Immature natural killer cell (primary cell): ENCODE data around the gene PPRC1. TPM values are rescaled to one million over a fixed set of nuclear protein-coding genes. Genes with fewer than 3 reads are reported as not detected.
A peak's percentile ranks its signal among the peaks of the same experiment; 100 is the strongest.

ENCODE experiments used
- DNase-seq, 3 donors: peaks; one replicate each; pipeline ENCODE4 v3.0.0; 2022; ENCODE audit warnings: mixed read lengths in 1 of 3
- H3K27ac Mint-ChIP-seq, 6 donors: one replicate each; pipeline ENCODE4 v1.8.0; 2020; ENCODE audit warnings: mixed read lengths in 6 of 6, mild to moderate bottlenecking in 5 of 6, inconsistent platforms in 4 of 6, moderate library complexity in 3 of 6
- H3K27me3 Mint-ChIP-seq, 3 donors: one replicate each; pipeline ENCODE4 v1.8.0; 2020 to 2021; ENCODE audit warnings: low read depth in 3 of 3, mild to moderate bottlenecking in 3 of 3, mixed read lengths in 3 of 3, moderate library complexity in 3 of 3, inconsistent platforms in 1 of 3
- H3K36me3 Mint-ChIP-seq, 3 donors: one replicate each; pipeline ENCODE4 v1.8.0; 2020; ENCODE audit warnings: mixed read lengths in 3 of 3, inconsistent platforms in 2 of 3, mild to moderate bottlenecking in 2 of 3
- H3K4me1 Mint-ChIP-seq, 2 donors: one replicate each; pipeline ENCODE4 v1.8.0; 2020; ENCODE audit warnings: inconsistent platforms in 2 of 2, mild to moderate bottlenecking in 2 of 2, mixed read lengths in 2 of 2, moderate library complexity in 1 of 2
- H3K4me3 Mint-ChIP-seq, 5 donors: one replicate each; pipeline ENCODE4 v1.8.0; 2020; ENCODE audit warnings: mild to moderate bottlenecking in 5 of 5, mixed read lengths in 5 of 5, inconsistent platforms in 3 of 5, moderate library complexity in 3 of 5
- H3K9me3 Mint-ChIP-seq, 6 donors: one replicate each; pipeline ENCODE4 v1.8.0; 2020; ENCODE audit warnings: mild to moderate bottlenecking in 6 of 6, mixed read lengths in 6 of 6, inconsistent platforms in 4 of 6, moderate library complexity in 3 of 6
- polyA plus RNA-seq, 3 donors: library from polyadenylated mRNA; unstranded; fragments of 300-500 nt; fragmentation: Illumina TruSeq; gene quantifications; one replicate each; pipeline ENCODE4 v1.2.3, GENCODE V29; 2021

PPRC1 gene
- polyA plus RNA-seq, 3 donors from 2014 or later: 3.8 to 10.9 (median 7.5) TPM

DNA sequence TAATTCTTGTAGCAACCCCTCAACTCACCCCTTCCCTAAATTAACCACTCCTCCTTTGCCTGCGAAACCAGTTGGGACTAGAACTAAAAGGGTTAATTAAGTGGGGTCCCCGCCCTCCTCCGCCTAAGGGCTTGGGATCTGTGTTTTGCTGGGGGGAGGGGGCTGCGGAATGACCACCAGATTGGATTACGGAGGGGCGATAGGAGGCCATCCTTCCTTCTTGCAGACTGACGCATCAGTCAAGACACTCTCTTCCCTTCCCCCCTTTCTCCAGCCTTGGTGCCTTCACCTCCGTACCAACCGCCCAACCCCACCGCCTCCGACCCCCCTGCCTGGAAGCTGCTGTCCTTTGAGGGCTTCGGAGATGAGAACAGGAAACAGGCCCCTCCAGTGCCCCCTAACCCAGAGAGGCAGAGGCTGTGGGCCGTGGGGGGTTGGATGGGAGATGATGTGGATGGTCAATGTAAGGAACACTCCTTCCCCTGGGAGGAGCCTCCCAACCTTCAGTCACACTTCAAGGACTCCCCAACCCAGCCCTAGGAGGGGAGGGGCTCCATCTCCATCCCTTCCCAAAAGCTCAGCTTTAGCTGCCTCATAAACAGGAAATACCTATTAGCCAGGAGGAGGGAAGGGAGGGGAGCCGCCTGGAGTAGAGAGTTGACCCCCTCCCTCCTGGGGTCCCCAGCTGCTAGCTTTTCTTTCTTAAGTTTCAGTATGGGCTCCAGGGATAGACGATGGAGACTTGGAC, 11.7 kb upstream of the PPRC1 start:
- peak overlapping the region; percentile 92 to 98 (median 96) for H3K27ac Mint-ChIP-seq
- H3K27me3 Mint-ChIP-seq: peaks cover 2 to 12% (median 8%) of the 10 kb centered on the region in 3 donors
- H3K36me3 Mint-ChIP-seq: no peaks in the 10 kb centered on the region
- DNase-seq: peak in 2 of 3 donors; percentile 22 to 29
- H3K4me3 Mint-ChIP-seq: peak overlapping the region; percentile 85 to 93 (median 90)
- no peaks in the 10 kb centered on the region for H3K9me3 Mint-ChIP-seq
- H3K4me1 Mint-ChIP-seq: peaks cover 47 to 48% of the 10 kb centered on the region in 2 donors

DNA sequence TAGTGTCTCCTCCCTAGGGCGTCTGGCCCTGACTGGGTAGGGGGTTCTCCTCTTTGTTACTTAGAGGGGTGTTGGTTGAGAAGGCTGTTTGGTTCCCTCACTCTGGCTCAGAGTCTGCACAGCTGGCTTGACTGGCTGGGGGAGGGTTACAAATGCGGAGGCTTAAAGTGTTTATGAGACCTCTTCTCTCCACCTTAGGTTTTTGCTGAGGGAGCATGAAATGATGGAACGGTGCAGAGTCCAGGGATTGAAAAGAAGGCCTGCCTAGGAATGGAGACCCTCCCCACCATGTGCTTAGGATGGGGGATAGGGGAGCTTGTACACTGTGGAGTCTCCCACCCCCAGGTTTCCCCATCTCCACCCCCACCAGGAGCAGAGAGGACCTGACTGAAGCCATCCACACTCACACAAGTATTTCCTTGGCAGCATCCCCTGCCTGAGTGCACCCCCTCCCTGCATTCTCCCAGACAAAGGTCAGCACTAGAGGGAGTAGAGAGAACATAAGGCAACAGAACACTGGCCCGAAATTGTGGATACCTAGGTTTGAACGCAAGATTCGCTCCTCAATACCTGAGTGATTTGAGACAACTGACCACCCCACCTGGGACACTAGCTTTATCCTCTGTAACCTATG, 11.0 kb upstream of the PPRC1 start:
- Mint-ChIP-seq H3K4me1 (peaks cover 40 to 41% of the 10 kb centered on the region in 2 donors), H3K27me3 (peaks cover 2 to 11% (median 8%) of the 10 kb centered on the region in 3 donors), H3K36me3 (no peaks in the 10 kb centered on the region), H3K9me3 (no peaks in the 10 kb centered on the region), H3K27ac (peak overlapping the region; percentile 45 to 98 (median 94)), H3K4me3 (peak overlapping the region; percentile 85 to 93 (median 90))
- no peak for DNase-seq

DNA sequence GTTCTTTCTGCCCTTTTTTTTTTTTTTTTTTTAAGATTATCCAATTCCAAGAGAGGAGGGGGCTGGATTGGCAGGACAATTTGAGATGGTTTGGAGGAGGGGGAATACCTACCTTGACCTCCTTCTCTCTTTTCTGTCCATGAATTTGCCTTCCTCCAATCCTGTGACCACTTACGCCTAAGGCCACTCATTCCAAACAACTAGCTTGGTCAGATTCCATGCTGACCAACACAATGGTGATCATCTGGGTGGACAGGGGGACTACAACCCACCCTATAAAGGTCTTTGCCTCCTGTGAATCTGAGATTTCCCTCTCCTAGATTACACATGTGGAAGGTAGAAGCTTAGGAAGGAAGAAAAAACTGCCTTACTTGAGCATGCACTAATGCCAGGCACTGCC, 10.4 kb upstream of the PPRC1 start:
- H3K27ac Mint-ChIP-seq: peak overlapping the region in 3 of 6 donors; percentile 56 to 80 (median 65)
- H3K9me3 Mint-ChIP-seq: no peaks in the 10 kb centered on the region
- peak overlapping the region in 3 of 5 donors; percentile 7 to 67 (median 12) for H3K4me3 Mint-ChIP-seq
- peaks cover 2 to 11% (median 8%) of the 10 kb centered on the region in 3 donors for H3K27me3 Mint-ChIP-seq
- no peaks in the 10 kb centered on the region for H3K36me3 Mint-ChIP-seq
- DNase-seq: no peak
- H3K4me1 Mint-ChIP-seq: peaks cover 34 to 35% of the 10 kb centered on the region in 2 donors

DNA sequence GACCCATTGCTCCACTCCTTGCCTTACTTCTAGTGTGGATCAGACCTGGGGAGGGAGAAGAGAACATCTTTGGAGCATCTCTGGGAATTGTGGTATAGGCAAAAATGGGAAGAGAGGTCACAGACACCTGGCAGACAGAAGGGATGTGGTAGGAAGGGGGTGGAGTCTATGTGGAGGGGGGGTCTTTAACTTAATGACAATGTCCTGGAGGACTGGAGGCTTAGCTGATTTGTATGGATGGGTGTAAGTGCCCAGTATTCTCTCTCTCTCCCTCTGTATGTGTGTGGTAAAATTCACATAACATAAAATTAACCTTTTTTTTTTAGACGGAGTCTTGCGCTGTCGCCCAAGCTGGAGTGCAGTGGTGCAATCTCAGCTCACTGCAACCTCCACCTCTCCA, 9.6 kb upstream of the PPRC1 start:
- Mint-ChIP-seq H3K27ac (peak overlapping the region in 2 of 6 donors; percentile 35 to 46), H3K4me1 (peaks cover 27% of the 10 kb centered on the region in 2 donors), H3K27me3 (peaks cover 0 to 9% (median 6%) of the 10 kb centered on the region in 3 donors), H3K36me3 (no peaks in the 10 kb centered on the region), H3K4me3 (peak overlapping the region in 1 of 5 donors; percentile 31), H3K9me3 (no peaks in the 10 kb centered on the region)
- no peak for DNase-seq

DNA sequence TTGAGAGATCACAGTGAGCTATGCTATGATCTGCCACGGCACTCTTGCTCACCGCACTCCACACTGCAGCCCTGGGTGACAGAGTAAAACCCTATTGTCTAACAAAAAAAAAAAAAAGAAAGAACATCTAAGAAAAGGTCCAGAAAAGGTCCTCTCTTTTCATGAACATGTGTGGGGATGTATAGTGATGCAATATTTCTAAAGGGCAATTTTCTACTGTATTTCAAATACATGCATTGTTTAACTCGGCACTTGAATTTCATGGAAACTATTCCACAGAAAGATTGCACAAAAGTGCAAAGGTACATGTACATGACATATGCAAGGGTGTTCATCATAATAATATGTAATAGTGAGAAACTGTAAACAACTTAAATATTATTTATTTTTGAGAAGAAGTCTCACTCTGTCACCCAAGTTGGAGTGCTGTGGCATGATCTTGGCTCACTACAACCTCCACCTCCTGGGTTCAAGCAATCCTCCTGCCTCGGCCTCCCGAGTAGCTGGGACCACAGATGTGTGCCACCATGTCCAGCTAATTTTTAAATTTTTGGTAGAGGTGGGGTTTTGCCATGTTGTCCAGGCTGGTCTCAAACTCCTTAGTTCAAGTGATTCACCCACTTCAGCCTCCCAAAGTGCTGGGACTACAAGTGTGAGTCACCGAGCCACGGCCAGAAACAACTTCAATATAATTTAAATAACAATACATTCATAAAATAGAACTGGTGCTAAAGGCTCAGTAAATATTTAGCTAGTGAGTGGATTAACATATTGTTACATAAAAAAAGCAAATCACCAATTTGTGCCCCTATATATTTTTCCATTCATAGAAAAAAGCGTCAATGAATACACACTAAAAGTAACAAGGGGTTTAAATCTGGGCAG, 1.3 kb upstream of the PPRC1 start:
- peak overlapping the region in 1 of 5 donors; percentile 94 for H3K4me3 Mint-ChIP-seq
- H3K27me3 Mint-ChIP-seq: peaks cover 3 to 12% (median 4%) of the 10 kb centered on the region in 3 donors
- no peaks in the 10 kb centered on the region for H3K9me3 Mint-ChIP-seq
- H3K36me3 Mint-ChIP-seq: no peaks in the 10 kb centered on the region
- peak overlapping the region in 4 of 6 donors; percentile 88 to 99 (median 98) for H3K27ac Mint-ChIP-seq
- DNase-seq: no peak
- peaks cover 28 to 38% of the 10 kb centered on the region in 2 donors for H3K4me1 Mint-ChIP-seq

DNA sequence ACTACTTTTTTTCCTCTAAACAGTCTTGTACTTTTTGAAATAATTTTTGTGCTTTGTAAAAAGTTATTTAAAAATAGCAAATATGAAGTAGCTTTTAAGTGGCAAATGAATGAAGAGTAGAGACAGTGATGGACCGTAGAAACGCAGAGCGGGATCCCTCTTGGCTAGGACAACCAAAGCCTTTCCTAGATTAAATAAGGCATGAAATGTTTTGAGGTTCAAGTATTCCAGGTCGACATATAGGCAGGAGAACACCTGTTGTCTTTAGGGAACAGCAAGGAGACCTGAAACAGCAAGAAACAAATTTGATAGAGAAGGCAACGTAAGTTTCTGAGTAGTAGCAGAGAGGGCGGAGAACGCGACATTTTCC, 662 bp upstream of the PPRC1 start:
- Mint-ChIP-seq H3K27me3 (peaks cover 3 to 12% (median 4%) of the 10 kb centered on the region in 3 donors), H3K9me3 (no peaks in the 10 kb centered on the region), H3K4me1 (peaks cover 30 to 38% of the 10 kb centered on the region in 2 donors), H3K27ac (peak overlapping the region; percentile 88 to 99 (median 98)), H3K4me3 (peak overlapping the region; percentile 92 to 99 (median 95)), H3K36me3 (no peaks in the 10 kb centered on the region)
- DNase-seq: no peak

DNA sequence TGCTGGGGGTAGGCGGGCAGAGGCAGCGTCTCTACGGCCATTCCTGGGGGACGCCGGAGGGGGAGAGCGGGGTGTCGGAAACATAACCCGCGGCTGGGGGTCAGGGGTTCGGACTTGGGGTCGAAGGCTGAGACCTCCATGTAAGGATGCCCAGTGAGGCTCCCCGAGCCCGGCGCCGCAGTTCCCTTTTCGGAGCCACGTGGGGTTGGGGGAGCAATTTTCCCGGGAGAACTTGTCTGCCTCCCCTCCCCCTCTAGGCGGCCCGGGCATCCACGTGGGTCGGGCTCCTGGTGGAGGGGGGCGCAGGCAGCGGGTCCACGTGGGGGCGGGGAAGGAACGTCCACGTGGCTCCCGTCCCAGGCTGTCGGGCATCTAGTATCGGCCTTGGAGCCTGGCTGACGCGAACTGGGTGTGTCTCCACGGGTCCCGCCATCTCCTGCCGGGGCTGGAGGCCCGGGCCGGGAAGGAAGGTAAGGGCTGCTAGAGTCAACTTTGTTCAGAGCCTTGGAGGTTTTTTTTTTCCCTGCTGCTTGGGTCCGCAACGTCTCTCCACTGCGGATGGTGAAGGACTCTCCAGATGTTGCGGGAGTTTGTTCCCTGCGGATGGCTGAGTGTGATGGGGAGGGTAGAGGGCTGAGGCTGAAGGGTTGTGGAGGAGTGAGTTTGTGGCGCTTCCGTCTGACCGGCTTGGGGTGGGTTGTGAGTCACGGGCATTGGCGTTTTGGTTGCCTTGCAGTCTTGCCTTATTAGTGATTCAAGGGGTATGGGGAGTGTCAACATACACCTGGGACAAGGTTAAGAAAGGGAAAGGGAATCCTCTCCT, 744 bp downstream of the PPRC1 start:
- Mint-ChIP-seq H3K36me3 (peaks cover 0 to 3% (median 0%) of the 10 kb centered on the region in 3 donors), H3K9me3 (no peaks in the 10 kb centered on the region), H3K4me3 (peak overlapping the region; percentile 92 to 99 (median 95)), H3K27me3 (peaks cover 3 to 12% (median 4%) of the 10 kb centered on the region in 3 donors), H3K4me1 (peaks cover 33 to 45% of the 10 kb centered on the region in 2 donors), H3K27ac (peak overlapping the region; percentile 88 to 99 (median 98))
- no peak for DNase-seq

DNA sequence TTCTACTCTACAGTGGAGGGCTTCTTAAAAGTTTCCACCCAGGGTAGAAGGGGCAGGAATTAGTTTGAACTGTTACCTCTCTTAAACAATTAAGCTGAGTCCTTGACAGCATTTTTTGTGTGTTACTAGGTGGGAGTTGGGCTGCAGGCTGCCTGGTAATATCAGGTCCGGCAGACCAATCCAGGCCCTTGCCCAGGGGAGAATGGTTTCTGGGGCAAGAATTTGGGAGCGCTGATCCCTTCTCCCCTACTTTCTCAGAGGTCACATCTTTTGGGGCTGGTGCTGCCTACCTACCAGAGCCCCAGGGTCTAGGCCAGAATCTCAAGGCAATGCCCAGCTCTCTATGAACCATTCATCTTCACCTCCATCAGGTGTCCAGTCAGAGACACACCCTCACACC, 1.6 kb downstream of the PPRC1 start:
- Mint-ChIP-seq H3K4me3 (peak overlapping the region; percentile 92 to 99 (median 95)), H3K27me3 (peaks cover 2 to 12% (median 3%) of the 10 kb centered on the region in 3 donors), H3K4me1 (peaks cover 33 to 45% of the 10 kb centered on the region in 2 donors), H3K36me3 (peaks cover 0 to 10% (median under 1%) of the 10 kb centered on the region in 3 donors), H3K9me3 (no peaks in the 10 kb centered on the region), H3K27ac (peak overlapping the region; percentile 83 to 96 (median 94))
- no peak for DNase-seq

DNA sequence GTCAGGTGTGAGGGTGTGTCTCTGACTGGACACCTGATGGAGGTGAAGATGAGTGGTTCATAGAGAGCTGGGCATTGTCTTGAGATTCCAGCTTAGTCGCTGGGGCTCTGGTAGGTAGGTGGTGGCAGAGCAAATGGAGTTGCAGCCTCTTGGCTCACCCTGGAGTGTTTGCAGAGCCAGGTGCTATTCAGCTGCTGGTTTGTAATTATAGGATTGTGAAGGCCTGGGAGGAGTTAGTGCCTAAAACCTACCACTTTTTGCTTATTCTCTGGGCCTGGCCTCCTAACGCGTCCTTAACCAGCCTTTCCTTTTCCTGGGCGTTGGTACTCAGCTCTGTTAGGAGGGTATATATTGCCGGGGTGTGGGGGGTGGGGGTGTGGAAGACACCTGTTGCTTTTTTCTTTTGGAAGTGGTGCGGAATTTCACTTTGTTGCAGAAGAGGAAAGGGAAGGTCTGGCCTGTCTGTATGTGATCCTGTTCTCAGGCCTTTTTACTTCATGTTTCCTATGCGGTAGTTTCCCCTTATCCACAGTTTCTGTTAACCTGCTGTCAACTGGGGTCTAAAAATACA, 3.2 kb downstream of the PPRC1 start:
- Mint-ChIP-seq H3K36me3 (peaks cover 3 to 23% (median 6%) of the 10 kb centered on the region in 3 donors), H3K27ac (peak overlapping the region in 4 of 6 donors; percentile 15 to 68 (median 42)), H3K4me3 (peak overlapping the region in 4 of 5 donors; percentile 1 to 10 (median 4)), H3K27me3 (peaks cover 3 to 12% (median 3%) of the 10 kb centered on the region in 3 donors), H3K9me3 (no peaks in the 10 kb centered on the region), H3K4me1 (peaks cover 33 to 45% of the 10 kb centered on the region in 2 donors)
- no peak for DNase-seq

DNA sequence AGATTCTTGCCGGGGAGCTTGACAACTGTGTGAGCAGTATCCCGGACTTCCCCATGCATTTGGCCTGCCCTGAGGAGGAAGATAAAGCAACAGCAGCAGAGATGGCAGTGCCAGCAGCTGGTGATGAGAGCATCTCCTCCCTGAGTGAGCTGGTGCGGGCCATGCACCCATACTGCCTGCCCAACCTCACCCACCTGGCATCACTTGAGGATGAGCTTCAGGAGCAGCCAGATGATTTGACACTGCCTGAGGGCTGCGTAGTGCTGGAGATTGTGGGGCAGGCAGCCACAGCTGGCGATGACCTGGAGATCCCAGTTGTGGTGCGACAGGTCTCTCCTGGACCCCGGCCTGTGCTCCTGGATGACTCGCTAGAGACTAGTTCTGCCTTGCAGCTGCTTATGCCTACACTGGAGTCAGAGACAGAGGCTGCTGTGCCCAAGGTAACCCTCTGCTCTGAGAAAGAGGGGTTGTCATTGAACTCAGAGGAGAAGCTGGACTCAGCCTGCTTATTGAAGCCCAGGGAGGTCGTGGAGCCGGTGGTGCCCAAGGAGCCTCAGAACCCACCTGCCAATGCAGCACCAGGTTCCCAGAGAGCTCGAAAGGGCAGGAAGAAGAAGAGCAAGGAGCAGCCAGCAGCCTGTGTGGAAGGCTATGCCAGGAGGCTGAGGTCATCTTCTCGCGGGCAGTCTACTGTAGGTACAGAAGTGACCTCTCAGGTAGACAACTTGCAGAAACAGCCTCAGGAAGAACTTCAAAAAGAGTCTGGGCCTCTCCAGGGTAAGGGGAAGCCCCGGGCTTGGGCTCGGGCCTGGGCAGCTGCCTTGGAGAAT, 6.7 kb downstream of the PPRC1 start:
- DNase-seq: no peak
- H3K36me3 Mint-ChIP-seq: peaks cover 11 to 36% (median 13%) of the 10 kb centered on the region in 3 donors
- no peaks in the 10 kb centered on the region for H3K9me3 Mint-ChIP-seq
- peaks cover 0 to 3% (median 3%) of the 10 kb centered on the region in 3 donors for H3K27me3 Mint-ChIP-seq
- H3K4me3 Mint-ChIP-seq: no peak overlapping the region
- peaks cover 15 to 23% of the 10 kb centered on the region in 2 donors for H3K4me1 Mint-ChIP-seq
- H3K27ac Mint-ChIP-seq: no peak overlapping the region

DNA sequence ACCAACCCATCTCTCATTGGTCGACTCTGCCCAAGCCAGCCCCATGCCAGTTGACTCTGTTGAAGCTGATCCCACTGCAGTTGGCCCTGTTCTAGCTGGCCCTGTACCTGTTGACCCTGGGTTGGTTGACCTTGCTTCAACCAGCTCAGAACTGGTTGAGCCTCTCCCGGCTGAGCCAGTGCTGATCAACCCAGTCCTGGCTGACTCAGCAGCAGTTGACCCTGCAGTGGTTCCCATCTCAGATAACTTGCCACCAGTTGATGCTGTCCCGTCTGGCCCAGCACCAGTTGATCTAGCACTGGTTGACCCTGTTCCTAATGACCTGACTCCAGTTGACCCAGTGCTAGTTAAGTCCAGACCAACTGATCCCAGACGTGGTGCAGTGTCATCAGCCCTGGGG, 7.4 kb downstream of the PPRC1 start:
- no peak for DNase-seq
- H3K27ac Mint-ChIP-seq: peak overlapping the region in 1 of 6 donors; percentile 4
- no peak overlapping the region for H3K4me3 Mint-ChIP-seq
- H3K27me3 Mint-ChIP-seq: peaks cover 0 to 3% (median 3%) of the 10 kb centered on the region in 3 donors
- H3K36me3 Mint-ChIP-seq: peaks cover 11 to 36% (median 13%) of the 10 kb centered on the region in 3 donors
- H3K9me3 Mint-ChIP-seq: no peaks in the 10 kb centered on the region
- peaks cover 10 to 16% of the 10 kb centered on the region in 2 donors for H3K4me1 Mint-ChIP-seq
